Measurements from ENCODE around the gene FASTKD3.
A peak's percentile ranks its signal among the peaks of the same experiment; 100 is the strongest.

Gene FASTKD3

DNA sequence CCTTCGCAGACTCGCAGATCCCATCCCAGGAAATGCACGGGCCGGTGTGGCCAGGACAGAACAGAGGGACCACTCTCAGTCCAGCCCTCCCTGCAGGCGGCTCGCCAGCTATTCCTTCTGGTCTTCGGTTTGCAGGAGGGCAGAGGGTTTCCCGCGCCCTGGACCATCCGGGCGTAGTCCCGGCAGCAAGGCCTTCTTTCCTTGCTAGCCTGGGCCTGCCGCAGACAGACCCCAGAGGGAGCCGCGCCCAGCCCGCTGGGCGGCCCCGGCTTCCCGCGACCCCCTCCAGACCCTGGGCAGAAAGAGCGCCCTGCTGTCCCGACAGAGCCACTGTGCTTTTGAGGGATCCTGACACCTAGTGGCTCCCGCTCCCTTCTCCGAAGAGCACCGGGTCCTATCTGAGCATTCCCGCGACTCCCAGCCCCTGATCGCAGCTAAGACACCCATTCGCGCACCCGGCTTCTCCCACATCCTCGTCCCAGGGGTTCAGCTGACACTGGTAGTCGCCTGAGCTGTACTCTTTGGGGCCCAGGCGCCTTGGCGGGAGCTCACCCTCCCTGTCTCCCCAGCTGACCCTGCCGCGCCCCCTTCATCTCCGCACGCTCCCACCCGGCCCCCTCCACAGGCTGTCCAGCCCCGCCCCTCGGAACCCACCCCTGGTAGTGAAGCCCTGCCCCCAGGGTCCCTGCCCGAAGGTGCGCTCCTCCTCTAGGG lies 19.0 kb downstream of the FASTKD3 start:
- DNase-seq: no peak

DNA sequence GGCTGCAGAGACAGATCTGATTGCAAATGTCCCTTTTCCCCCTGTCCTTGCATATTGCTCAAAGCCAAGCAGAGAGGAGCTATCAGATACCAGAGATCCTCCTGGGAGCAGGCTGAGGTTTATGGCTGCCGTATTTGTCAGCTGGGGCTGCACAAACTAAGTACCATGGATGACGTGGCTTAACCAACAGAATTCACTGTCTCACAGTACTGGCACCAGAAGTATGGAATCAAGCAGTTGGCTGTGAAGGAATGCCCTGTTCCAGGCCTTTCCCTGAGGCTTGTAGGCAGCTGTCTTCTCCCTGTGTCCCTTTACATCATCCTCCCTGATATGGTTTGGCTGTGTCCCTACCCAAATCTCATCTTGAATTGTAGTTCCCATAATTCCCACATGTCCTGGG lies 20.5 kb downstream of the FASTKD3 start:
- DNase-seq: no peak

DNA sequence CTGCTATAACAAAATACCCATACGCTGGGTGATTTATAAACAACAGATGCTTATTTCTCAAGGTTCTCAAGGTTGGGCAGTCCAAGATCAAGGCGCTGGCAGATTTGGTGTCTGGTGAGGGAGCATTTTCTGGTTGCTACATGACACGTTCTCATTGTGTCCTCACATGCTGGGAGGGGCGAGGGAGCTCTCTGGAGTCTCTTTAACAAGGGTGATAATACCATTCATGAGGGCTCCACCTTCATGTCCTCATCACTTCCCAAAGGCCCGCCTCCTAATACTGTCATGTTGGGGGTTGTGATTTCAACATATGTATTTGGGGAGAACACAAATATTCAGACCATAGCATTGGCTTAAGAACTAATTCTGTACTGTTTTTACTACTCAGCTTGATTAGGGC lies 22.5 kb downstream of the FASTKD3 start:
- no peak for DNase-seq

DNA sequence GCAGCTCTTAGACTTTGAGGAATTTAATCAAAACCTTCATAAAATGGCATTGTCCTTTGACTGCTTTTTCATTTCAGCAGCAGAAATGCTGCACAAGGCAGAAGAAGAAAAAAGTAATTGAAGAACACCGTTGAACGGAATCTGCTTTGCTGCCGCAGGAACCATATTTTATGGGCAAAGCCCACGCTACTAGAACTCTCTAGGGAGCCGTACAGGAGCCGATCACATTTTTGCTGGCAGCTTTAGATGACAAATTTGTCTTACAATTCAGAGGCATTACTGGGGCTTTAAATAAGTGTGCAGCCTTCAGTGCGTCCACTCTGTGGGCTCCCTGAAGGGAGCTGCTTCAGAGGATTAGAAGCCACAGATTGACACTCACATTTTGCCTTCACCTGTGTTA lies 23.3 kb downstream of the FASTKD3 start:
- no peak for DNase-seq

DNA sequence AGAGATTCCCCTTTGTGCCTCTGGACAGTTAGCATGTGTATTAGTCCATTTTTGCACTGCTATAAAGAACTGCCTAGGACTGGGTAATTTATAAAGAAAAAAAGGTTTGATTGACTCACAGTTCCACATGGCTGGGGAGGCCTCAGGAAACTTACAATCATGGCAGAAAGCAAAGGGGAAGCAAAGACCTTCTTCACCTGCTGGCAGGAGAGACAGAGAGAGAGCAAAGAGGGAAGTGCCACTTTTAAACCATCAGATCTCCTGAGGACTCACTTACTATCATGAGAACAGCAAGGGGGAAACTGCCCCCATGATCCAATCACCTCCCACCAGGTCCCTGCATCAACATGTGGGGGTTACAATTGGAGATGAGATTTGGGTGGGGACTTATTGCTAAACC lies 23.9 kb downstream of the FASTKD3 start:
- DNase-seq: no peak

DNA sequence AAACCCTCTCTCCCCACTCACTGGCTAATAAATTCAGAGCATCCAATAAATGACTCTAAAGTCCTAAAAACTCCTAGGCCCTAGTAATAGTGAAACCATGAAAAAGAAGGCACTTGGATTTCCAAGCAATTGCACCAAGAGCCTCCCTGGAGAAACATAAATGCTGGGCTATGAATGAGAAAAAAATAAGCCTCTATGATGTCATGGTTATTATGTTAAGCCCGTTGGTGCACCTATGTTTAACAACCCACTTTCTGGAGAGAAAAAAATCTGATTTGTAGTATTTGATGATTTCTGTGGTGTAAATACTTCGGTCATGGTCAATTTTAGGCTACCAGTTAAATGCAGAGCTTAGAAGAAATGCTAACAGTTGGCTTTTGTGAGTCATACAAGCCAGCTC lies 26.3 kb downstream of the FASTKD3 start:
- no peak for DNase-seq

DNA sequence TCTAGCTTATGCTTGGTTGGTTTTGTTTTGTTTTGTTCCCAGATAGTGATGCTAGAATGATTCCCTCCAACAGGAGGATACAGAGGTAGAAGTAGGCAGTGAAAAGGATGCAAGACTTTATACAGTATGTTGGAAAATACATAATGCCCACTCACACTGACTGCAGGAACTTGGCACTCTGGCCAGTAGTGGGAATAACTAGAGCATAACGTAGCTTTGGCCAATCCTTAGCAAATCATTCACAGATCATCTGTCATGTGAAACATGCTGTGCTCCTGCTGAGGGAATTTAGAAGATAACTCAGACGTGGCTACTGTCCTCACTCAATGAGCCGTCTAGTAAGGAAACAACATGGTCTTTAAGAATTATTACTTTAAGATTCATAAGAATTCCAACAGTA lies 31.4 kb downstream of the FASTKD3 start:
- DNase-seq: no peak

DNA sequence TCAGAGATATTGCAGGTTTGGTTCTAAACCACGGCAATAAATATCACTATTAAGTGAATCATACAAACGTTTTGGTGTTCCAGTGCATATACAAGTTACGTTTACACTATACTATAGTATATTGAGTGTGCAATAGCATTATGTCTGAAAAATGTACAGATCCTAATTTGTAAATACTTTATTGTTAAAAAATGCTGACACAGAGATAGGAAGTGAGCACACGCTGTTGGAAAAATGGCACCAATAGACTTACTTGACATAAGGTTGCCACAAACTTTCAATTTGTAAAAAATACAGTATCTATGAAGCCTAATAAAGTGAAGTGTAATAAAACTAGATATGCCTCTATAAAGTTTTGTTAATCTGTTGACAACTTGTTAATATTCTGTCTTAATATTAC lies 33.8 kb downstream of the FASTKD3 start:
- DNase-seq: no peak

DNA sequence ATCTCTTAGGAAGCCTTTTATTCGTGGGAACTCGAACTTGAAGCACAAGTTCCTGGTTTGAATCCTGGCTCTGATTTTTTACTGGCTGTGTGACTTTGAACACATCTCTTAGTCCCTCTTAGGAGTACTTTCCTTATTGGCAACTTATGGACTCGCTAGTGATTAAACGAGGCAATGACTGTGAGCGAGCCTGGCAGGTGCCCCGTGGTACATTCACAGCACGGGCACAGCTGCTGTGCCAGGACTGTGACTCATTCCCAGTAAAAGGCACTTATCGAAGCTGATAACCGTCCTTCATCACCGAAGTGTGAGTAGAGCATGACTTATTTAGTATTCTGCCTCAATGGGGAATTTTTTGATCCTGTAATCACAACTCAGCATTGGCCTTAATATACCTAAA lies 40.6 kb downstream of the FASTKD3 start:
- DNase-seq: no peak

DNA sequence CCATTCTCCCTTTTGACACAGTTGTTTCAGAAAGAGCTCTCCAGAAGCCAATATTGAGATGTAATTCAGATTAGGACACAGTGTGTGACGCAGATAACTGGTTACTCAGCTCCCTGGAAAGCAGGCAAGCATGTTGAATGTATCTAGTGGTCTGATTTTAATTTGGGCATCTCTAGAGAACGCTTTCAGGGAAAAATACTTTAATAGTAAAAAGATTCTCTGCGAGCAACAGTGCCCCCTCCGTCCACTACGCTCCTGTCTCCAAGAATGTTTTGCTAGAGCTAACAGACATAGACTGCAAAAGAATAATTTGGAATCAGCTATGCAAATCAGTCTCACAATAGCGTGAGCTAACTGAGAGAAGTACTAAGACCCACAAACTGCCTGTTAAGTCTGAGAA lies 41.2 kb downstream of the FASTKD3 start:
- no peak for DNase-seq

DNA sequence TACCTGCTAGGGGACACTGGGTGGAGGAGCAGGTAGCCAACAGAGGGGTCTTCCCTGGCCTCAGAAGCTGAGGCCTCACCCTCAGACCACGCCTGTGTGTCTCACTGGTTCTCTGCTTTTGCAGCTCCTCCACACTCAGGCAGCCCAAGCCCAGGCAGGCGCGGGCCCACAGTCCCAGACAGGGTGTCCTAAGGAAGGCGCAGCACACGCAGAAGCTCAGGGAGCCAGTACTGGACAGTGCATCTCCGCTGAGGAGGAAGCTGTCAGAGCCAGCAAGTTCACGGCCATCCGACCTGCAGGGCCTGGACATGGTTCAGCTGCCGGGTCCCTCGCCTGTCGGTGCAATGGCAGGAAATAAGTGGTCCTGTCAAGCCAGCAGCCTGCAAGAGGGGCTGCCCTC lies 43.2 kb downstream of the FASTKD3 start:
- DNase-seq: no peak

DNA sequence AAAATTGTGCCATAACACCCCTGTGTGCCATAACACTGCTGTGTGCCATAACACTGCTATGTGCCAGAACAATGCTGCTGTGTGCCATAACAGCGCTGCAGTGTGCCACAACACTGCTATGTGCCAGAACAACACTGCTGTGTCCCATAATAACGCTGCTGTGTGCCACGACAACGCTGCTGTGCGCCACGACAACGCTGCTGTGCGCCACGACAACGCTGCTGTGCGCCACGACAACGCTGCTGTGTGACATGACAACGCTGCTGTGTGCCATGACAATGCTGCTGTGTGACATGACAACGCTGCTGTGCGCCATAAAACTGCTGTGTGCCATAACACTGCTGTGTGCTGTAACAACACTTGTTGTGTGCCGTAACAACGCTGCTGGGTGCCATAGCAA lies 43.8 kb downstream of the FASTKD3 start:
- DNase-seq: no peak

DNA sequence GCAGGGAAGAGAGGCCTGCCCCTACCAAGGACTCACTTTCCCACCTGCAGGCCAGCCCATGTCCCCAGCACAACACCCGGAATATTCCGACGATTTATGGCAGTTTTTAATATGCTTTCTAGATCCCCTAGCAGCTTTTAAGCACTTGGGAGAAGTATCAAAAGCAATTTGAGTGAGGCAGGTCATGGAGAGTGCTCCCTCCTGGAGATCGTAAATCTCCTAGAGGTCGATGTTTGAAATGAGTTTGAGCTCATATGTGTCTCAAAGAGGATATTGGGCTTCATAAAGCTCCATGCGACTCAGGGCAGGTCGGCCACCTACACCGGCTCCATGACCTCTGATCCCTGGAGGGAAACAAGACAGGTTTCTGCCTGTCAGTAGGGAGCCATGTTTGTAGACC lies 45.2 kb downstream of the FASTKD3 start:
- no peak for DNase-seq

DNA sequence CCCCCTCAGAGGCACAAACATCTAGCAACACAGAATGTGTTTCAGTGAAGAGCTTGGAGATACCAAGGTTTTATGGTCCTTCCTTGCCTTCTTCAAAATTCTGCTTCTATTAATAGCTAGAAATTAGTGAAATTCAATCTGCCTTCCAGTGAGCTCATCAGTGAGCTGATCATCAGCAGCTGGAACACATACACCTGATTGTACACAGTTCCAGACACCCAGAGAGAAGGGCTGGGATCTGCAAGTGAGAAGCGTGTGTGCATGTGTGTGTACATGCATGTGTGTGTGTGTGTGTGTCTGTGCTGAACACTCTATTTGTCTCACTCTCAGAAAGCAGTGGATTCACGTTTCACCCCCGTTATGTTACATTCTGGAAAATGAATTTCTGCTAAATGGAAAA lies 46.4 kb downstream of the FASTKD3 start:
- no peak for DNase-seq

DNA sequence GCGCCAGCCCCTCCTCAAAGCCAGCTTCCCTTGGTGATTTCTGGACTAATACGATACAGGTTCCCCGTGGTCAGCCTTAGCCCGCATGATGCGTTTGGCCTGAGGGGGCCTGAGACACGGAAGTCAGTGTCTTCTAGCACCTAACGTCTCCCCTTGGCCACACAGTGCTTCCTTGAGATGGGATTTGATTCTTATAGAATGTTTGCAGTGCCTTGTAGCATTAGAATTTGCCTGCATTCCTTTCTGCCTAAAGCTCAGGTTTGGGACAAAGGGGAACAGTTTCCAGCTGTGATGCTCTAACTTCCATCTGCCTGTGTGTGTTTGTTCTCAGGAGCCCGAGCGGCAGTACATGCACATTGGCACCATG lies 52.3 kb downstream of the FASTKD3 start:
- DNase-seq: no peak

DNA sequence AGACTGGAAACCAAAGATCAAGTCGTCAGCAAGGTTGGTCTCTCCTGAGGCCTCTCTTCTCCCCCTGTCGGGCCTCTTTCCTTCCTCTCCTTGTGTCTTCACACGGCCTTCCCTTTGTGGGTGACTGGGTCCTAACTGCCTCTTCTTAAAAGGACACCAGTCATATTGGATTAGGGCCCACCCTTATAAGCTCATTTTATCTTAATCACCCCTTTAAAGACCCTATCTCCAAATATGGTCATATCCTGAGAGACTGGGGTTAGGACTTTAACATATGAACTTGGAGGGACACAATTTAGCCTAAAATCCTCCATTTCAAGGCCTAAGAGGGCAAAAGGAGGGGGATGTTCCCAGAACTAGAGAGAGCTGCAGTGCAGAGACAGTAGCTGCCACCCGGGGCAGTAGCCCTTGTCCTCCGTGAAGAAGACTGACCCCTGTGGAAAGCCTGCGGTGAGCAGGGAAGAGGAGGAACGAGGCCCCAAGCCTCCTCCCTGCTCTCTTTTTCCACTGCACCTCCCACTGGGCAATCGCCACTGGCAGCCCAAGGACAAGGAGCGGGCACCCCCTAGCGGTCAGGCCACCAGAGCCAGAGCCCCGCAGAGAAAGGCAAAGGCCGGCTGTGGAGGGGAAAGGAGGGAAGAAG lies 52.8 kb downstream of the FASTKD3 start:
- DNase-seq: peak; percentile 5

DNA sequence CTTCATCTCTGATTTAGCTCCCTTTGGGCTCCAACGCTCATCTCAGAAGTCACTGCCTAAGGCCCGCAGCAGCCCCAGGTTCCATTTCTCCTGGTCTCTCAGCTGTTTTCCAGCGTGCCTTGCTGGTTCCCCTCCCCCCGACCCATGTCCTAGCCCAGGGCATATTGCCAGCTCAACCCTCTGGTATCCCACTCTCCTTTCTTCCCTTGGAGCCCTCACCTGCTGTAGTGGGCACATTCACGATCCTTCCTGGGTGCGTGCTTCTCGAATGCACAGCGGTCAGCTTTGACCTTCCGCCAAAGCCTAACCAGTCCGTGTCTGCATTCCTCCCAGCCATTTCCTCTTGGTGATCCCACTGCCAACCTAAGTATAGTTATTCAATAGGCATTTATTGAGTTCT lies 54.0 kb downstream of the FASTKD3 start:
- DNase-seq: no peak

DNA sequence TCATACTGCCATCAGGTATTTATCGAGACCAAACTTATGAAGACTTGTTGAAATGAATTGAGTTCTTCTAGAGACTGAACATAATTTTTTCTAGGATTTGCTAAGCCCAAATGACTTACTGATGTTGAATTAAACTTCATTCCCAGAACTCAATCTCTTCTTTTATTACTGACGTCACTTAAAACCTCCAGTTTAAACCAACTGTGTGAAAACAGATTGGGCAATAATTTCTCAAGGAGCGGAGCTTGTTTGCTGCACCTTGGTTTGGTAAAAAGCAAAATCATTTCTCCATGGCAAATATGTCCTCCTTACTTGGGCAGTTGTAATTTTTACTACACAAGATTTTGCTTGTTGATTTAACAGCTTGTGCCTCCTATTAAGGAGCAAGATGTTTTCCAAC lies 55.3 kb downstream of the FASTKD3 start:
- DNase-seq: no peak

DNA sequence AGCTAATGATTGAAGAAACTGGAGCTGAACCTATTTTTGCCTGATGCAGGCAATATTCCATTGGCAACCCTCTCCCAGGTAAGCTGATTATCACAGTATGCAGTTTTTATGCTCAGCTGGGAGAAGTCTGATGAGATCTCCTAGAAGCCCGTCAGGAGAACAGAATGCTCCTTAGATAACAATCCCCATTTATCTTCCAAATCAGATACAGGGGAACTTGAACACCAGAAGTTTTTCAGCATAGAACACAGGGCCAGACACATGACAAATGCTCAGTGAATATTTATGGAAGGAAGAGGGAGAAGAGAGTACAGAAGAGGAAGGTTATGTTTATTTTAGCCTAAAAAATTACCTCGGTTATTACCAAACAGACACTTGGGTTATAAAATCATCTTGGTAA lies 55.8 kb downstream of the FASTKD3 start:
- DNase-seq: no peak

DNA sequence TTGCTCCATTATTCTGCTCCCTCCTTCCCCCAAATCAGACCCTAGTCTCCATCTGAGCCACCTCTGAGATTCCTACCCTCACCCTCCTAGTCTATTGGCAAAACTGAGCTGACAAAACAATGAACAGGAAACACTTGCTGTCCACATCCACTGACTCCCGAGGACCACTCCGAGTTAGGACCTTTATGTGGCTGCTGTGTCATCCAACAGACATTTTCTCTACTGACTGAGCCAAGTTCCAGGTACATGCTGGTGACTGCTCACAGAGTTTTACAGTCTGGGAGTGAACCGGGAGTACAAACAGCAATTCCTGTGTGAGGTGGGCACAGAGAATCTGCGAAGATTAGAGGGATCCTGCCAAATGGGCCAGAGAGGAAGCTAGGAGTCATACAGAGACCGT lies 57.1 kb downstream of the FASTKD3 start:
- DNase-seq: no peak
